GM12878 (cell line): ENCODE measurements around the gene LCE3C. TPM values are rescaled to one million over a fixed set of nuclear protein-coding genes. Genes with fewer than 3 reads are reported as not detected.

Source experiments
- ATAC-seq: fragments of 200-7000 bp; cut with Tn5 transposase; 3 replicates; pipeline ENCODE4 v1.9.1; 2020; ENCODE audit warnings: mild to moderate bottlenecking, moderate library complexity
- BruUV-seq: library from RNA; stranded (reverse); fragments of 400-500 nt; replicated peaks from 2 replicates; lab custom pipeline; 2021; lab: Mats Ljungman, UMichigan
- CTCF ChIA-PET: fragments of 300-600 bp; sonication (Branson Sonifier 250); formaldehyde crosslinking; extraction: SDS; loops from one replicate; lab custom pipeline; 2021; ENCODE audit warnings: inconsistent platforms; lab: Yijun Ruan, JAX
- POLR2A ChIA-PET: fragments of 350-600 bp; formaldehyde crosslinking; extraction: SDS; loops from one replicate; lab custom pipeline; 2021; ENCODE audit warnings: inconsistent platforms; lab: Charles Lee
- RAD21 ChIA-PET: fragments of 300-600 bp; sonication (Branson Sonifier 250); formaldehyde crosslinking; loops from one replicate; lab custom pipeline; 2023; ENCODE audit warnings: antibody characterized with exemption; ENCODE audit not compliant: unreplicated experiment; lab: Charles Lee
- SMC1A ChIA-PET: fragments of 300-600 bp; sonication (Branson Sonifier 250); formaldehyde crosslinking; loops from one replicate; lab custom pipeline; 2023; ENCODE audit not compliant: unreplicated experiment, uncharacterized antibody; lab: Charles Lee
- DNase-seq: peaks from one replicate; pipeline ENCODE4 v3.0.0-alpha.2; 2011; ENCODE audit warnings: low read depth, low spot score
- FAIRE-seq: peaks from 3 replicates; lab custom pipeline; 2011; peaks lifted over from hg19 to GRCh38; lab: Jason Lieb, UNC
- H2AFZ ChIP-seq: 2 replicates; pipeline ENCODE4 v1.6.0; 2011; ENCODE audit warnings: low read depth, low read length, control low read depth; ENCODE audit not compliant: control insufficient read depth
- H3K27ac ChIP-seq: 2 replicates; pipeline ENCODE4 v1.5.1; 2011; ENCODE audit warnings: control low read depth; ENCODE audit not compliant: control insufficient read depth, insufficient read depth
- H3K27me3 ChIP-seq, 2 experiments: replicated peaks in 1 of 2; 2 replicates each; pipeline versions ENCODE4 v1.6.0 to v1.6.1; 2011; ENCODE audit warnings: low read length in 1 of 2; ENCODE audit not compliant: control insufficient read depth in 2 of 2, insufficient read depth in 2 of 2
- H3K36me3 ChIP-seq, 2 experiments: 2 replicates each; pipeline ENCODE4 v1.5.1; 2011; ENCODE audit warnings: low read length in 1 of 2; ENCODE audit not compliant: control insufficient read depth in 2 of 2, insufficient read depth in 2 of 2
- H3K4me1 ChIP-seq: 2 replicates; pipeline ENCODE4 v1.6.1; 2011; ENCODE audit warnings: mild to moderate bottlenecking, low read length, moderate library complexity, mixed read lengths; ENCODE audit not compliant: control insufficient read depth, insufficient read depth
- H3K4me2 ChIP-seq: 2 replicates; pipeline ENCODE4 v1.6.0; 2011; ENCODE audit warnings: control low read depth; ENCODE audit not compliant: control insufficient read depth, insufficient read depth
- H3K4me3 ChIP-seq: fragments of 200-600 bp; sonication (generic); 2 replicates; pipeline ENCODE4 v1.5.1; 2016
- H3K79me2 ChIP-seq: 2 replicates; pipeline ENCODE4 v1.6.0; 2011; ENCODE audit warnings: low read length; ENCODE audit not compliant: control insufficient read depth, insufficient read depth
- H3K9ac ChIP-seq: 2 replicates; pipeline ENCODE4 v1.8.0; 2011; ENCODE audit warnings: low read length, control low read depth, mixed read lengths; ENCODE audit not compliant: control insufficient read depth, insufficient read depth
- H3K9me3 ChIP-seq: replicated peaks from 3 replicates; pipeline ENCODE4 v1.5.1; 2011; ENCODE audit warnings: mild to moderate bottlenecking, low read length; ENCODE audit not compliant: control insufficient read depth, insufficient read depth
- H4K20me1 ChIP-seq: 2 replicates; pipeline ENCODE4 v1.6.0; 2011; ENCODE audit not compliant: control insufficient read depth, insufficient read depth
- ASH2L ChIP-seq: fragments of 300-600, 200-600 bp; sonication (generic); IDR thresholded peaks from 2 replicates; pipeline ENCODE4 v1.6.1; 2017; ENCODE audit warnings: low read depth, mild to moderate bottlenecking, borderline replicate concordance
- CREB1 ChIP-seq: IDR thresholded peaks from 2 replicates; pipeline ENCODE4 v1.6.1; 2012; ENCODE audit warnings: low read depth, mild to moderate bottlenecking, inconsistent platforms
- CTCF ChIP-seq, 3 experiments: IDR thresholded peaks in 2 of 3; conservative IDR thresholded peaks in 1 of 3; 2 replicates each; pipeline ENCODE4 v1.5.1; 2011; ENCODE audit warnings: low read depth in 3 of 3, low read length in 3 of 3, mild to moderate bottlenecking in 3 of 3, control low read depth in 2 of 3, moderate library complexity in 2 of 3, inconsistent platforms in 1 of 3, mixed read lengths in 1 of 3; ENCODE audit not compliant: control insufficient read depth in 2 of 3, insufficient read depth in 1 of 3; ENCODE audit errors: extremely low read depth in 1 of 3
- E2F8 ChIP-seq: fragments of 450-650 bp; IDR thresholded peaks from 2 replicates; pipeline ENCODE4 v1.6.1; 2018; ENCODE audit warnings: mild to moderate bottlenecking, low read depth, moderate library complexity; ENCODE audit not compliant: partially characterized antibody
- HSF1 ChIP-seq: fragments of 150-350 bp; IDR thresholded peaks from 2 replicates; pipeline ENCODE4 v1.6.1; 2014; ENCODE audit warnings: mild to moderate bottlenecking, low read depth, low read length
- POU2F2 ChIP-seq: IDR thresholded peaks from 3 replicates; pipeline ENCODE4 v1.6.1; 2011; ENCODE audit warnings: low read depth, mild to moderate bottlenecking, low read length, borderline replicate concordance
- TAF1 ChIP-seq: IDR thresholded peaks from 2 replicates; pipeline ENCODE4 v1.6.1; 2011; ENCODE audit warnings: mild to moderate bottlenecking, low read depth, low read length, borderline replicate concordance
- TCF12 ChIP-seq: IDR thresholded peaks from 2 replicates; pipeline ENCODE4 v1.6.1; 2011; ENCODE audit warnings: low read depth, mild to moderate bottlenecking, low read length
- WGBS: methylation state at CpG from one replicate; pipeline ENCODE4 v1.1.6; 2016; ENCODE audit warnings: low lambda C conversion rate; ENCODE audit not compliant: insufficient replicate concordance, insufficient coverage; ENCODE audit errors: missing lambda C conversion rate; 5-methylcytosine and 5-hydroxymethylcytosine counted together
- in situ Hi-C: fragments of 300-500 bp; cut with MboI; formaldehyde crosslinking; loops from 9 replicates; pipeline ENCODE4 v1.14.3; 2018; ENCODE audit warnings: mixed read lengths
- intact Hi-C: fragments of 100-400 bp; cut with micrococcal nuclease; formaldehyde crosslinking; loops from one replicate; pipeline ENCODE4 v1.14.2; 2022; ENCODE audit not compliant: unreplicated experiment
- polyA plus RNA-seq, 11 experiments: library from polyadenylated mRNA; depleted of rRNA in 4 of 11; unstranded in 6 of 11; stranded (reverse) in 5 of 11; fragments of >200 nt; fragmentation: Nextera tagmentation in 4 of 11; fragmentation: Illumina TruSeq in 1 of 11; extraction: Ambion mirVana in 4 of 11; extraction: Trizol in 1 of 11; gene quantifications; 1 replicate in 1 of 11; 2 replicates in 10 of 11; pipeline versions ENCODE4 v1.2.1 to v1.2.3, GENCODE V29; 2011 to 2016; ENCODE audit warnings: inconsistent platforms in 2 of 11, missing spikeins in 2 of 11, low read depth in 1 of 11
- total RNA-seq, 4 experiments: library from RNA; depleted of rRNA in 3 of 4; stranded (reverse); fragments of >200 nt in 3 of 4; fragmentation: Illumina TruSeq in 1 of 4; extraction: Trizol in 1 of 4; gene quantifications; 2 replicates each; pipeline versions ENCODE4 v1.2.1 to v1.2.3, GENCODE V29; 2013 to 2021

The LCE3C gene
- total and polyA plus RNA-seq, 10 of the 15 experiments (the other 5 are each of a cell fraction or from before 2014, with no cell fraction given) = not detected

GRCh38 chr1:152622803-152623202, 22.8 kb downstream of the LCE3C start, which contains the start of gene LCE3A:
Gene LCE3A (minus strand): TSS chr1:152623103. CDS start chr1:152623103, 0 bp downstream.
- ChIA-PET CTCF (interaction anchor here (0.6 to 1.0 kb wide), 2 partner anchors 26 to 457 kb away, joined by 3 read pairs; no protein-coding TSS in a partner anchor), POLR2A (no interaction called here), RAD21 (interaction anchor here (0.8 kb wide), 1 partner anchor 65 kb away, joined by 3 read pairs; no protein-coding TSS in a partner anchor), SMC1A (no interaction called here)
- peak; percentile 36 for ATAC-seq
- DNase-seq = no peak
- Histone ChIP-seq H3K4me3 (no peak within 1 kb of the TSS), H2AFZ (no peak within 1 kb of the TSS), H3K9me3 (no peaks in the 10 kb centered on the region; the same call in 1 of the 3 replicates), H3K79me2 (no peaks in the 10 kb centered on the region), H3K27ac (no peak within 1 kb of the TSS), H3K27me3 (no peaks in the 10 kb centered on the region), H3K4me2 (no peak within 1 kb of the TSS), H3K4me1 (no peaks in the 10 kb centered on the region), H3K36me3 (no peaks in the 10 kb centered on the region)
- BruUV-seq = no TSS peak
- intact Hi-C loops = loop anchor here (10.0 kb wide), 1 partner anchor 128 kb away; no protein-coding TSS in a partner anchor
- no peak for FAIRE-seq
- TF ChIP-seq HSF1 (no peak), E2F8 (no peak), TAF1 (no peak), POU2F2 (no peak), ASH2L (no peak), CTCF (IDR thresholded peaks at IDR 0.05 in 2 of 3, conservative IDR thresholded peaks at IDR 0.05 in 1 of 3; ENCODE audit: control insufficient read depth in 2 of 3, extremely low read depth in 1 of 3, insufficient read depth in 1 of 3, low read depth in 3 of 3, low read length in 3 of 3) (no peak), CREB1 (no peak), TCF12 (0 out of 2 replicates have a peak, but pooled peaks have one; percentile 41)
- TF ChIP-seq, all 136 proteins: peak for 1
- WGBS = 7% methylated on average over 10 of the region's 10 CpGs
- in situ Hi-C loops = no loop called here
- no peaks in the 10 kb centered on the region for H4K20me1 ChIP-seq
- no peak within 1 kb of the TSS for H3K9ac ChIP-seq
